ENCODE data around the gene CCDC12.

Gene CCDC12

DNA sequence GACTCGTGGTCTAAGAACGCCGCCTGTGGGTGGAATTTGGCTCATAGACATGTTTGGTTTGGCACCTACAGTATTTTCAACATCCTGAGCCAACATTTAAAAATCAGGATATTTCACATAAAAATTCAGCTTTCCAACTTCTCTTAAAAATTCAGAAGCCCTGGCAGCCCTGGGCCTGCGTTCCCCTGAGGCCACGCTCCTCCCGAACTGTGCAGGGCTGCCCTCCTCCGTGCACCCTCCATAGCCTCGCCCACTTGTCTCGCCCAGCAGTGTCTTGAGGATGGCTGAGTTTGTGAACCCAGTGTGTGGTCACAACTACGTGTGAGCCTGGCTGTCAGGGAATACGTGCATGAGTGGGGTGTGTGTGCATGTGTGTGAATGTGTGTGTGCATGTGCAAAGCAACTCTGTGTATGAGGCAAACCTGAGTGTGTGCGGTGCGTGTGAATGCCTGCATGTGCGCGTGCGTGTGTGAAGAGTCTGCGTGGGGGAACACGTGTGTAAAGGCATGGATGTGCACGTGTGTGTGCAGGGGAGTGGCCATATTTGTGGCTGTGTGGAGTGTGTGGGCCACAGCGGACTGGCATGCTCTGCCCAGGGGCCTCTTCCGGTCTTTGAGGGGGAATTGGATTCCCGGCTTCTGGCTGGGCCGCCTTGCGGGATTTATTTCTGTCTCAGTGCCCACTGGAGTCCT, 68.1 kb downstream of the CCDC12 start:
- no peak for DNase-seq (ENCODE audit: low read depth in 4 of 4, low spot score in 1 of 4)

DNA sequence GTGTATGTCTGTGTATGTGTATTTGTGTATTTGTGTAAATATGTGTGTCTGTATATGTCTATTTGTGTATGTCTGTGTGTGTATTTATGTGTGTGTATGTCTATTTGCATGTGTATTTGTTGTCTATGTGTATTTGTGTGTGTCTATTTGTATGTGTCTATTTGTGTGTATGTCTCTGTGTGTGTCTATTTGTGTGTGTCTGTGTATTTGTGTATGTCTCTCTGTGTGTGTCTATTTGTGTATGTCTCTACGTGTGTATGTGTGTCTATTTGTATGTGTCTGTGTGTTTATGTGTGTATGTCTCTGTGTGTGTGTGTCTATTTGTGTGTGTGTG, 68.6 kb downstream of the CCDC12 start:
- no peak for DNase-seq (ENCODE audit: low read depth in 4 of 4, low spot score in 1 of 4)

DNA sequence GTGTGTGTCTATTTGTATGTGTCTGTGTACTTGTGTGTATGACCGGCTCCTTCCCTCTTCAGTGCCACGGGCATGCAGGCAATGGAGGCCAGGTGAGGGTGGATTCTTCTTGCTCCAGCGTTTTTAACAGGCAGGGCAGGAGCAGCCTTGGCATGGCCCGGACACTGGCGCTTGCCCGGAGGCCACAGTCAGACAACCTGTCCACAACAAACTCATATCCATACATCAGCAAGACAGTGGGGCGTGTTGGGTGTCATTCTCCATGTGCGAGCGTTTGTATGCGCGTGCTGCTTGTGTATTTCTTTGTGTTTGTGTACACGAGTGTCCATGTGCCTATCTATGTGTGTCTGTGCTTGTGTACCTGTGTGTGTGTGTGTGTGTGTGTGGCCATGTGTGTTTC, 69.3 kb downstream of the CCDC12 start:
- DNase-seq (ENCODE audit: low read depth in 4 of 4, low spot score in 1 of 4): no peak

DNA sequence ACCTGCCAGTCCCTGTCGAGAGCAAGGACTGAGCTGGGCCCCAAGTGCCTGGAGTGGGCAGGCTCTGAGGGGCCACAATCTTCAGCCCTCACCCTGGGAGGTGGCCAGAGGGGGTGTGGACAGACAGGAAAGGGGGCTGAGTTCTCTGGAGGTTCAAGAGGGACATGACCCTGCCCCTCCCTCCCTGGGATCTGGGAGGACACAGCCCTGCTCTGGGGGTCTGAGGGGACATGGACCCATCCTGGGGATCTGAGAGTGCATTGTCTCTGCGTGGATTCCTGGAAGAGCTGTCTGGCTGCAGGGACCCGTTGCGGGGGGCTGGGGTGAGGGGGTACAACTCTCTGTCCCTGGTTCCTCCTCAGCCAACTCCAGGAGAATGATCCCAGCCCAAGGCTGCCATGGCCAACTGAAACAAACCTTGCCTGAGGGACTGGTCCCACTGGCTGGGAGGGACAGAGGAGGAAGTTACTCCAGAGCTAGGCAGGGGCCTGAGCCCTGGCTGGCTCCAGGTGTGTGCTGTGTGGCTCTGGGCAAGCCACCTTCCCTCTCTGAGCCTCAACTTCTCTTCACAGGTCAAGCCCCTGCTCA, 70.0 kb downstream of the CCDC12 start:
- no peak for DNase-seq (ENCODE audit: low read depth in 4 of 4, low spot score in 1 of 4)

DNA sequence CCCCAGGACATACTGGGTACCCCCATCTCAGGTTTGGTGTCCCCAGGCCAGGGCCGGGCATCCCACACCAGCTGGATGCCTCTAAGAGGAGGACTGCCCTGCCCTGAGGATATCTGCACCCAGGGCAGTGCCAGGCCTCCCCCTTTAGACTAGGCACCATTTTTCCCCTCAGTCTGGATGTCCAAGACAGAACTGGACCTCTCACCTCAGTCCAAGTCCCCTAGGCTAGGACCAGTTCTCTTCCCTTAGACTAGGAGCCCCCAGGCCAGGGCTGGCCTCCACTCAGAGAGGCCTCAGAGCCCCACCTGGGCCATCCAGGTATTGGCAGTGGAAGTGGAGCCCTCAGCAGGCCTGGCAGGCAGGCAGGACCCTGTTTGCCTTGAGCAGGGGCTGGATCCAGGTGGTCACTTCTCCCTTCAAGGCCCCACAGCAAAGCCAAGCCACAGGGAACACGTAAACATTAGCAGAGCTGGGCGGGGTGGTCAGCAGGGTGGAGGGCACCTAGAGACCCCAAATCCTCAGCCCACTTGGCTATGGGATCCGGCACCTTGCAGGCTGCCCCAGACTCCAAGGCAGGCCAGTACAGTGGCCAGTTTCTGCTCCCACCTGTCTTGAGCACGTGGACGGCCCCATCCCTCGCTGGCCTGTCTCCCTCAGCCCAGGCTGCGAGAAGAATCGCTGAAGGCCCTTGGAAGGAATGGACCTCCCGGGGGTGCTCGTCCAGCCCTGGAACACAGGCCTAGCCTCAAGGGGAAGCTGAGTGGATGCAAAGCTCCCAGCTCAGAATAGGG, 70.7 kb downstream of the CCDC12 start:
- no peak for DNase-seq (ENCODE audit: low read depth in 4 of 4, low spot score in 1 of 4)

DNA sequence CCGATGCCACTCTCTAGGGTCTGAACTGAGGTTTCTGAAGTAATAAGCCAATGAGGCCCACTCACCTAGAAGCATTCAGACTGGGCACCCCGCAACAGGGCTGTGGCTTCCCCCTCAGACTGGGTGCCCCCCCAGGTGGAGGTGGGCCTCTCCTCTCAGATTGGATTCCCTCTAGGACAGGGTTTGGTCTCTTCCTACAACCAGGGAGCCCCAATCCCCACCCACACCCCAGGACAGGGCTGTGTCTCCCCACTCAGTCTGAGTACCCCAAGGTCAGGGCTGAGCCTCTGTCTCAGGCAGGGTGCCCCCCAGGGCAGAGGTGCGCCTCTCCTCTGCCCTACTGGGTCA, 71.4 kb downstream of the CCDC12 start:
- DNase-seq (ENCODE audit: low read depth in 4 of 4, low spot score in 1 of 4): no peak

DNA sequence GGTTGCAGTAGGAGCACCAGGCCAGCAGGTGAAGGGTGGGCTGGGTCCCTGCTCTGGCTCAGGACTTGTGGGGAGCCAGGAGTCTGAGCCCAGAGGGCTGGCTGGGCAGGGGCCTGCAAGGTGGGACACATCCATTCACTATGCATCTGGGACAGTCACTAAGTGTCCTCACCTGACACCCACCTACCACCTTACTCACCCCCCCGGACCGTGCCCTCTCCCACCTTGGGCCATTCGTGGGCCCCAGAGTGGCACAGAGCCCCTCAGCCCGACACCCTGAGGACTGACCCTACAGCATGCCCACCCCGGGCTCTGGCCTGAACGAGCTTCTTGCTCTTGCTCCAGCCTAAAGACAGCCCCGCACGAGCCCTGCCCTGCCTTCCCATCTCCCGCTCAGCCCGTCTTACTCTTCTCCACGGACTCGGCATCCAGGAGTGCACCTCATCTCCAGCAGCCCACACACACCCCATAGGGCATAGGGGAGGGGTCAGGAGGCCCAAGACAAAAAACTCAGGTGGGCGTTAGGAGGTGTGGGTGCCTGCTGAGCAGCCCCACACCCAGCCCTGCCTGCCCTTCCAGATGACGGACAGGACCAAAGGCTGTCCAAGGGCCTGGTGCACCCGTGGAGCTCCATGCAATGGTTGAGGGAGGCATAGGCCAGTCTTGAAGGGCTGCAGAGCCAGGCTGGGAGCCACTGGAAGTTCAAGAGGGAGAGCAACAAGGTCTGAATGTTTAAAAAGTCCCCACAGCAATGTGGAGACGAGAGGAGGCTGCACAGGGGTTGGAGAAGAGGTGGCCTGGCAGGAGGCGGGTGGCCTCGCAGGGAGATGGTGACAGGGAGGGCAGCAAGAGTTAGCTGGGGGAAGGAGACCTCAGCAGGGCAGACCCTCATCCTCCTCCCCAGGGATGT, 72.0 kb downstream of the CCDC12 start:
- DNase-seq (ENCODE audit: low read depth in 4 of 4, low spot score in 1 of 4): no peak

DNA sequence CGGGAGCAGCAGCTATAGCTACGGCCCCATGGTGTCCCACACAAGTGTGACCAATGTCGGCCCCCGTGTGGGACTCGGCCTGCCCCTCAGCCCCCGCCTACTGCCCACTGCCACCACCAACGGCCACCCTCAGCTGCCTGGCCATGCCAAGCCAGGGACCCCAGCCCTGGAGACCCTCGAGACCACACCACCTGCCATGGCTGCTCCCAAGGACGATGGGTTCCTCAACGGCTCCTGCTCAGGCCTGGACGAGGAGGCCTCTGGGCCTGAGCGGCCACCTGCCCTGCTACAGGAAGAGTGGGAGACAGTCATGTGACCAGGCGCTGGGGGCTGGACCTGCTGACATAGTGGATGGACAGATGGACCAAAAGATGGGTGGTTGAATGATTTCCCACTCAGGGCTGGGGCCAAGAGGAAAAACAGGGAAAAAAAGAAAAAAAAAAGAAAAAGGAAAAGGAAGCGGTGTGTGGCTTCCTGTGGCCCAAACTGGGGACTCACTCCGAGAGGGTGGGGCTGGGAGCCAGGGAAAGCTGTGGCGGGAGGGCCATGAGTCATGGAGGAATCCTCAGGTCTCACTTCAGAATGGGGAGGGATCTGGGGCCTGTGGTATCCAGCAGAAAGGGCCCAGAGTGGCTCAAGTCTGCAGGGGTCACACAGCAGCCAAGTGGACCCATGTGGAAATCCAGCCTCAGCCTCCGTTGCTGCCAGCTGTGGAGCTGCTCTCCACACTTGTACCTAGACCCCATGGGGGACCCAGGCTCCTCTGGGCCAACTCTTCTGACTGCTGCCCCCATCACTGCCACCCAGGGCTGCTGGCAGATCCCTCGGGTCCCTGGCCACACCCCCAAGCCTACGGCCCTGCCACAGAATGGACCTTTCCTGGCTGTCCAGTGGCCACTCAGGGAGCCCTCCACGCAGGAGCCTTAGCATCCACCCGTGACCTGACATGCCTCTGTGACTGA, 72.9 kb downstream of the CCDC12 start:
- no peak for DNase-seq (ENCODE audit: low read depth in 4 of 4, low spot score in 1 of 4)

DNA sequence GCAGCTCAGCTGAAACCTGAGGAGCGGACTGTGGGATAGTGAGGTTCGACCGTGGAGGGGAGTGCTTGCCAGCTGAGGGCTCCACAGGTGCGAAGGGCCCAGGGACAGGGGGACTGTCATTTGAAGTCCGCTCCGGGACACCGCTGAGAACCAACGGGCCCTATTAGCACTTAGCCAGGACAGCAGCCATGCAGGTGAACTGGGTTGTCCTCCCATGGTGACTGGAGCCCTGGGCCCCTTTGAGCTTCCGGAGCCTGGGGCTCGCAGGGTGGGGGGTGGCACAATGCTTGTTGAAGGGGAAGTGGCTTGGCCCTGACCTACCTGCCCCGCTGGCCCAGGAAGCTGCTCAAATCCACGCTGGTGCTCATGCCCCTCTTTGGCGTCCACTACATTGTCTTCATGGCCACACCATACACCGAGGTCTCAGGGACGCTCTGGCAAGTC, 74.3 kb downstream of the CCDC12 start:
- no peak for DNase-seq (ENCODE audit: low read depth in 4 of 4, low spot score in 1 of 4)

DNA sequence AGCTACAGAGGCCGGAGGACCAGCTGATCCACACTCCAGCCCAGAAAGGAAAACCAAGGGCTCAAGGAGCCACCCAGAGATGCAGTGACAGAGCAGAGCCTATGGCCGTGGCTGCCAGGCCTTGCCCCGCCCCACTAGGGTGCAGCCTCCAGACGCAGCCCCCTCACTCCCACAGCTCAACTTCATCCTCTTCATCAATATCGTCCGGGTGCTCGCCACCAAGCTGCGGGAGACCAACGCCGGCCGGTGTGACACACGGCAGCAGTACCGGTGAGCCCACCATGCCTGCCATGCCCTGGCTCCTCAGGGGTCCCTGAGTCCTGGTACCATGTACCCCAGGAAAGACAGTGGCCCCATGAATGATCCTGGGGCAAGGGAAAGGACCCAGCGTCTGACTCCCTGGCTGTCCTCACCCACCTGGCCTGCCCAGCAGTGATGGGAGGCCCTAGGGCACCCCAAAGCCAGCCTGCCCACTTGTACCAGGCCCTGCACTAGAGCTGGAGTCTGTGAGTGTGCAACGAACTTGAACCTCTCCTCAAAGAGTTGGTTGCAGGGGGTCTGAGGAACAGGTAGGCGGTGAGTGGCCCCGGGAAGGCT, 74.9 kb downstream of the CCDC12 start:
- no peak for DNase-seq (ENCODE audit: low read depth in 4 of 4, low spot score in 1 of 4)

DNA sequence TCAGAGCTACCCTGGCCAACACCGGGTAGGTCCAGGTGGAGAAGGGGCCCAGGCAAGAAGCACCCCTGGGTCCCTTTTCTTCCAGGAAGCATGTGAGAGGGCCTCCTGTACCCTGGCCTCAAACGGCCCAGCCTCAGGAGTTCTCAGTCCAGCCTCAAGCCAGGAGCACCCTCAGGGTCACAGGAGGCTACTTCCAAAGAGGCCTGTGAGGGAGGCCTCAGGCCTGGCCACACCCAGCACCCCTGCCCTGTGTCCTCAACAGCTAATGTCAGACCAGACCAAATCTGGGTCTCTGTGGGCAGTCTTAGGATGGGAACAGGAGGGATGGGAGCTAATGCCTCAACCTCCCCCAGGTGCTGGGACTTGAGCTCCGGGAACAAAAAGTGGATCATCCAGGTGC, 75.5 kb downstream of the CCDC12 start:
- no peak for DNase-seq (ENCODE audit: low read depth in 4 of 4, low spot score in 1 of 4)

DNA sequence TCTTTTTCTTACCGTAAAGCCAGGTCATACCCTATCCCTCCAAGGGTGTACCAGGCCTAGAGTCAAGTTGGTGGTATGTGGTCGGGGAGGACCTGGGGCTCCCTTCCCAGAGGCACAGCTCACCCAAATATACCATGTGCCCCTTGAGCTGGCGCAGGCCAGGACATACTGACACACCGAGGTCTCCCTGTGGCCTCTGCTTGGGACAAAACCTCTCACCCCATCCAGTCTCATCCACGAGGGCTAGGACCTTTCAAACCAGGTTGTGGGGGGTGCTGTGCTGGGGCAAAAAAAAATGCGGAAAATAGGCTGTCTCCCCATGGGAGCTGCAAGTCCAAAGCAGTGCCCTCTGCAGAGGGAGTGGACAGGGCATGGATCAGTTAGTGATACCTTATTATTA, 76.2 kb downstream of the CCDC12 start:
- DNase-seq (ENCODE audit: low read depth in 4 of 4, low spot score in 1 of 4): no peak

DNA sequence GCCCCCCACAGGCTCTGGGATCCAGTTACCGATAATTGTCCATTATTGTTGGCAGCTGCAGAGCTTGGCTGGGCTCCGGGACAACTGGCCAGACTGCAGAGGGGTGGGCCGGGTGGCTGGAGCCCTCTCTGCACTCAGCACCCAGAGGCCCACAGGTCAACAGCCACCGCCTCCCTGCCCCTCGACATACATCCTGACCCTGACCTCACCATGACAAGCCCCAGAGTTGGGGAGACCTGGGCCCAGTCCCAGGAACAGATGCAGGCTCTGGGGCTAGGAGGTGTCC, 76.6 kb downstream of the CCDC12 start:
- no peak for DNase-seq (ENCODE audit: low read depth in 4 of 4, low spot score in 1 of 4)

DNA sequence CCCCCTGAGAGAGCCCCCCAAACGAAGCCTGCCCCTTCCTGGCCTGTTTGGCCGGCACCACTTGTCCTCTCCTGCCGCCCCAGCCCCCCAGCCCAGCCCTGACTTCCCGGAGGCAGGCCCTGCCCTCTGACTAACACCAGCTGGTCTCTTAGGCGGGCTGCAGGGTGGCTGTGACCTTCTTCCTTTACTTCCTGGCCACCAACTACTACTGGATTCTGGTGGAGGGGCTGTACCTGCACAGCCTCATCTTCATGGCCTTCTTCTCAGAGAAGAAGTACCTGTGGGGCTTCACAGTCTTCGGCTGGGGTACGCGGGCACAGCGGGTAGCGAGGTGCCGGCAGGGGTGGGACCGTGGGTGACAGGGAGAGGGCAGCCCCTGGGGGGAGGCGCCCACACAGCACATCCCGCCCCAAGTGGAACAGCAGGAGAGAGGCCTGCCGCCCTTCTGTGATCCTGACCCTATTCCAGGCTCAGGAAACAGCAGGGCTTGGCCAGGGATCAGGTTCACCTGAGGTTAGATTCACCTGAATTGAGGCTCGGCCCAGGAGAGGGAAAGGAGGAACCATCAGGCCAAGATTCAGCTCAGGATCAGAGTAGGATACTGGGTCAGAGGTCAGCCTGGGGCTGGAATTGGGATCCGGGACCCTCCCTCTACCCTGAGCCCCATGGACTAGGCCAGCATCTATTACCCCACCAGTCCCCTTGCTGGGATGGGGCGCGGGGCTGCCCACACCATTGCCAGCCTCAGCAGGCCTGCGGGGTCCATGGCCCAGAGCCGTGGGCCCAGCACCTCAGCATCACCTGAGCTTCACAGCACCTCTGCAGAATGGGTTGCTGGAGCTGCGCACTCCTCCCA, 77.2 kb downstream of the CCDC12 start:
- no peak for DNase-seq (ENCODE audit: low read depth in 4 of 4, low spot score in 1 of 4)

DNA sequence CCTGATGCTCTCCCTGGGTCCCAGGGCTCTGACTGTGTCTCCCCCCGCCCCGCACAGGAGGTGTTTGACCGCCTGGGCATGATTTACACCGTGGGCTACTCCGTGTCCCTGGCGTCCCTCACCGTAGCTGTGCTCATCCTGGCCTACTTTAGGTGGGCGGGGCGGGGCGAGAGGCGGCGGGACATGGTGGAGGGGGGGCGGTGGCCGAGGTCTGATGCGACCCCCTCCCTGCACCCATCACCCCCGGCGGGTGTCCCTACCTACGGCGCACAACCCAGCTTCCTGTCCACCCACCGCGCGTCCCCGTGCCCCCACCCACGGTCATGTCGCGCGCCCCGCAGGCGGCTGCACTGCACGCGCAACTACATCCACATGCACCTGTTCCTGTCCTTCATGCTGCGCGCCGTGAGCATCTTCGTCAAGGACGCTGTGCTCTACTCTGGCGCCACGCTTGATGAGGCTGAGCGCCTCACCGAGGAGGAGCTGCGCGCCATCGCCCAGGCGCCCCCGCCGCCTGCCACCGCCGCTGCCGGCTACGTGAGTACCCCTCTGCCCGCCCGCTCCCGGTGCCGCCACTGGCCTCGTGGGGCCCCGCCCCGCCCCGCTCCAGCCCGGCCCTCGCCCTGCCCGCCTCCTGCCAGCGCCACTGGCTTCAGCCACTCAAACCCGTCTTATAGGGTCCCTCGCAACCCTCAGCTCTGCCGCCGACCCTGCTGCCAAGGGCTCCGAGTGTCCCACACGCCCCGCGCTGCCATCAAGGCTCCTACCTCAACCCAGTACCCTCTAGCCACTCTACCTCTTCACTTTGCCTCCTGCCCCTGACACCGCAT, 78.0 kb downstream of the CCDC12 start:
- DNase-seq (ENCODE audit: low read depth in 4 of 4, low spot score in 1 of 4): no peak

DNA sequence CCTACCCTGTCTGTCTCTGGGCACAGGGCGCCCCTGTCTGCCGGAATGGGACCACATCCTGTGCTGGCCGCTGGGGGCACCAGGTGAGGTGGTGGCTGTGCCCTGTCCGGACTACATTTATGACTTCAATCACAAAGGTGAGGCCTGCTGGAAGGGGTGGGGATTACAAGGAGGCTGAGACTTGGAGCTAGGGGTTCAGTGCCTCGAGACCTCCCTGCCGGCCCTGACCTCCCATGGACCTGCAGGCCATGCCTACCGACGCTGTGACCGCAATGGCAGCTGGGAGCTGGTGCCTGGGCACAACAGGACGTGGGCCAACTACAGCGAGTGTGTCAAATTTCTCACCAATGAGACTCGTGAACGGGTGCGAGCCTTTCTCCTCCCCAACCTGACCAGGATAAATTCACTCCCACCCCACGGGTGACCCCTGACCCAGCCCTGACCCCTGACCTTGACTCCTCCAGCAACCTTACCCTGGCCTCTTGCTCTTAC, 78.7 kb downstream of the CCDC12 start:
- DNase-seq (ENCODE audit: low read depth in 4 of 4, low spot score in 1 of 4): no peak

DNA sequence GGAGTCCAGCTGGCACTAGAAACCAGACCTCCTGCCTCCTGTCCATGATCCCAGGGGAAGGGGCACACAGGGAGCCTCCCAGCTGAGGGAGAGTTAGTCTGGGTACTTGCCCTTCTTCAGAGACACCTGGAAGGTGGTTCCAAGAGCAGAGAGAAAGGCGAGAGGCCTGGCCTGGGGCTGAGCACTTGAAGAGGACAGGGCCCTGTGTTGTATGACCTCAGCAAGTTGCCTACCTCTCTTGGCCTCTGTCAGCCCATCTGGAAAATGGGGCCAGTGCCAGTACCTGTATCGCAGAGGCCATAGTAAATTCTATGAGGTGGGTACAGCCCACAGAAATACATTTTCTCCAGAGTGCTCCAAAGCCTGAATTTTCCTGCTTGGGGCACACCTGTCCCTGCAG, 79.5 kb downstream of the CCDC12 start:
- DNase-seq (ENCODE audit: low read depth in 4 of 4, low spot score in 1 of 4): no peak

DNA sequence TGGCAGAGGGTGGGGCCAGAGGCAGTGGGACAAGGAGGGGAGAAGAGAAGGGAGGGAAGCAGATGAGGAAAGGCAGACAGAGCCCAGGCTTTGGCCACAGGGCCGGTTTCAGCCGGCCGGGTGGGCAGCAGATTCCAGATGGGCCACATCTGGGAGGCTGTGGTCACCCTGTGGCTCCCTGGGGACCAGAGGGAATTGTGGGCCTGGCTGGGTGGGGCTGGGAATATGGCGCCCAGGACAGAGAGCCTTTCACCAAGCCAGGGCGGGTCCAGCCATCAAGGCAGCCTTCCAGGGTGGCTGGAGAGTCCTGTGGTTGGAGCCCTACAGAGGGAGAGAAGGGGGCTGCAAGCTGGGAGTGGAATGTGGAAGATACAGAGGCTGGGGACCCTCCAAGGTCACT, 80.2 kb downstream of the CCDC12 start:
- DNase-seq (ENCODE audit: low read depth in 4 of 4, low spot score in 1 of 4): no peak

Data from stimulated activated CD4-positive, alpha-beta T cell treated with anti-CD3 and anti-CD28 coated beads, Interleukin-1b, Interleukin-23, amount 100 ng/mL, for 24 hours (primary cell).